GM23338 (cell line): Measurements from ENCODE around the gene TSPAN3.

Experiments
- CREB1 ChIP-seq: fragments of 250-450 bp; sonication (Bioruptor Pico); IDR thresholded peaks from 2 replicates; pipeline ENCODE4 v1.5.0; 2020; ENCODE audit warnings: low read depth, mild to moderate bottlenecking, moderate library complexity
- EZH2 ChIP-seq: fragments of 200-600 bp; sonication (generic); IDR thresholded peaks from one replicate; pipeline ENCODE4 v1.8.0; 2017; ENCODE audit warnings: antibody characterized with exemption, mild to moderate bottlenecking, low read depth; ENCODE audit not compliant: unreplicated experiment
- EZH2phosphoT487 ChIP-seq: fragments of 200-600 bp; sonication (generic); IDR thresholded peaks from one replicate; pipeline ENCODE4 v1.8.1; 2018; ENCODE audit warnings: antibody characterized with exemption; ENCODE audit not compliant: unreplicated experiment
- JUNB ChIP-seq: IDR thresholded peaks from one replicate; pipeline ENCODE4 v1.6.1; 2016; ENCODE audit warnings: antibody characterized with exemption; ENCODE audit not compliant: unreplicated experiment
- NANOG ChIP-seq: IDR thresholded peaks from 2 replicates; pipeline ENCODE4 v1.6.1; 2016; ENCODE audit warnings: antibody characterized with exemption, borderline replicate concordance
- POLR2AphosphoS5 ChIP-seq: IDR thresholded peaks from 2 replicates; pipeline ENCODE4 v1.6.1; 2016; ENCODE audit warnings: antibody characterized with exemption, low read depth
- STAT1 ChIP-seq: IDR thresholded peaks from one replicate; pipeline ENCODE4 v1.6.1; 2016; ENCODE audit warnings: antibody characterized with exemption; ENCODE audit not compliant: unreplicated experiment
- ZNF331 ChIP-seq: fragments of 250-450 bp; sonication (Bioruptor Pico); IDR thresholded peaks from 2 replicates; pipeline ENCODE4 v1.5.0; 2020; ENCODE audit warnings: low read depth, mild to moderate bottlenecking, moderate library complexity
- TF ChIP-seq, protein P1 (sequence below): IDR thresholded peaks from one replicate; pipeline ENCODE4 v1.6.1; 2018; ENCODE audit warnings: antibody characterized with exemption; ENCODE audit not compliant: unreplicated experiment
- TF ChIP-seq, protein P2 (sequence below), 2 experiments: fragments of 200-600 bp in 1 of 2; sonication (generic) in 1 of 2; conservative IDR thresholded peaks; 2 replicates each; pipeline versions ENCODE4 v1.5.1 to v1.6.1; 2016 to 2017; ENCODE audit warnings: antibody characterized with exemption in 2 of 2, low read depth in 2 of 2, mild to moderate bottlenecking in 2 of 2, moderate library complexity in 1 of 2
- TF ChIP-seq, protein P3 (sequence below): IDR thresholded peaks from 2 replicates; pipeline ENCODE4 v1.6.1; 2016; ENCODE audit warnings: antibody characterized with exemption

DNA sequence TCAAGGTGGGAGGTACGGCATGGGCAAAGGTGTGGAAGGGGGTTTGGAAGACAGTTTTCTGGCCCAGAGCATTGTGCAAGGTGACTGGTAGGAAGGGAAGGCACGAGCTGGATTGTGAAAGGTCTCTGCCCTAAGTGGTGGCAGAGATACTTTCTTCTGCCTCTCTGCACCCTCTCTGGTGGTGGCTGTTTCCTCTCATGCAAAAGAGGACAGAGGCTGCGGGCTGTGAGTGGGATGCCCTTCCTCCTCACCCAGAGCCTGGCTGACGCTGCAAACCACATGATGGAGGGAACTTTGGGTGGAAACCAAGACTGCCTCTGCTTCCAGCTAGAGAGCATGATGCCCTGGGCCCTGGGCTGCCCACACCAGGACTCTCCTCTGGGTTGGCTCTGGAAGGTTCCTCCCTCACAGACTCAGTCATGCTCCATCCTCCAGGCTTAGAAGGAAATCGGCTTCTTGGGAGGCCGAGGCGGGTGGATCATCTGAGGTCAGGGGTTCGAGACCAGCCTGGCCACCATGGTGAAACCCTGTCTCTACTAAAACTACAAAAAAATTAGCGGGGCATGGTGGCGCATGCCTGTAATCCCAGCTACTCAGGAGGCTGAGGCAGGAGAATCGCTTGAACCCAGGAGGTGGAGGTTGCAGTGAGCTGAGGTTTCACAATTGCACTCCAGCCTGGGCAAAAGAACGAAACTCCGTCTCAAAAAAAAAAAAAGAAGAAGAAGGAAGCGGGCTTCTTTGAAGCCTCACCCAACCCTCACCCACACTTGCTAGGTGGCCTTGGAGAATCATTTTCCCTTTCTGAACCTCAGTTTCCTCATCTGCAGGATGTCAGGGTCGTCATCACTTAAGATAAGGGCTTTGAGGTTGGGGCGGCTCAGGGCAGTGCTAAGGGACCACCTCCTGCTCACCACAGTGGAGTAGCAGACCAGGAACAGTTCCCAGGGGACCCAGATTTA is 67.7 kb downstream of the TSPAN3 start:
- TF ChIP-seq, protein P1, sequence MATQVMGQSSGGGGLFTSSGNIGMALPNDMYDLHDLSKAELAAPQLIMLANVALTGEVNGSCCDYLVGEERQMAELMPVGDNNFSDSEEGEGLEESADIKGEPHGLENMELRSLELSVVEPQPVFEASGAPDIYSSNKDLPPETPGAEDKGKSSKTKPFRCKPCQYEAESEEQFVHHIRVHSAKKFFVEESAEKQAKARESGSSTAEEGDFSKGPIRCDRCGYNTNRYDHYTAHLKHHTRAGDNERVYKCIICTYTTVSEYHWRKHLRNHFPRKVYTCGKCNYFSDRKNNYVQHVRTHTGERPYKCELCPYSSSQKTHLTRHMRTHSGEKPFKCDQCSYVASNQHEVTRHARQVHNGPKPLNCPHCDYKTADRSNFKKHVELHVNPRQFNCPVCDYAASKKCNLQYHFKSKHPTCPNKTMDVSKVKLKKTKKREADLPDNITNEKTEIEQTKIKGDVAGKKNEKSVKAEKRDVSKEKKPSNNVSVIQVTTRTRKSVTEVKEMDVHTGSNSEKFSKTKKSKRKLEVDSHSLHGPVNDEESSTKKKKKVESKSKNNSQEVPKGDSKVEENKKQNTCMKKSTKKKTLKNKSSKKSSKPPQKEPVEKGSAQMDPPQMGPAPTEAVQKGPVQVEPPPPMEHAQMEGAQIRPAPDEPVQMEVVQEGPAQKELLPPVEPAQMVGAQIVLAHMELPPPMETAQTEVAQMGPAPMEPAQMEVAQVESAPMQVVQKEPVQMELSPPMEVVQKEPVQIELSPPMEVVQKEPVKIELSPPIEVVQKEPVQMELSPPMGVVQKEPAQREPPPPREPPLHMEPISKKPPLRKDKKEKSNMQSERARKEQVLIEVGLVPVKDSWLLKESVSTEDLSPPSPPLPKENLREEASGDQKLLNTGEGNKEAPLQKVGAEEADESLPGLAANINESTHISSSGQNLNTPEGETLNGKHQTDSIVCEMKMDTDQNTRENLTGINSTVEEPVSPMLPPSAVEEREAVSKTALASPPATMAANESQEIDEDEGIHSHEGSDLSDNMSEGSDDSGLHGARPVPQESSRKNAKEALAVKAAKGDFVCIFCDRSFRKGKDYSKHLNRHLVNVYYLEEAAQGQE, result no peak
- TF ChIP-seq, protein P2, sequence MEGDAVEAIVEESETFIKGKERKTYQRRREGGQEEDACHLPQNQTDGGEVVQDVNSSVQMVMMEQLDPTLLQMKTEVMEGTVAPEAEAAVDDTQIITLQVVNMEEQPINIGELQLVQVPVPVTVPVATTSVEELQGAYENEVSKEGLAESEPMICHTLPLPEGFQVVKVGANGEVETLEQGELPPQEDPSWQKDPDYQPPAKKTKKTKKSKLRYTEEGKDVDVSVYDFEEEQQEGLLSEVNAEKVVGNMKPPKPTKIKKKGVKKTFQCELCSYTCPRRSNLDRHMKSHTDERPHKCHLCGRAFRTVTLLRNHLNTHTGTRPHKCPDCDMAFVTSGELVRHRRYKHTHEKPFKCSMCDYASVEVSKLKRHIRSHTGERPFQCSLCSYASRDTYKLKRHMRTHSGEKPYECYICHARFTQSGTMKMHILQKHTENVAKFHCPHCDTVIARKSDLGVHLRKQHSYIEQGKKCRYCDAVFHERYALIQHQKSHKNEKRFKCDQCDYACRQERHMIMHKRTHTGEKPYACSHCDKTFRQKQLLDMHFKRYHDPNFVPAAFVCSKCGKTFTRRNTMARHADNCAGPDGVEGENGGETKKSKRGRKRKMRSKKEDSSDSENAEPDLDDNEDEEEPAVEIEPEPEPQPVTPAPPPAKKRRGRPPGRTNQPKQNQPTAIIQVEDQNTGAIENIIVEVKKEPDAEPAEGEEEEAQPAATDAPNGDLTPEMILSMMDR (conservative IDR thresholded peaks at IDR 0.05; ENCODE audit: low read depth in 2 of 2), result no peak
- TF ChIP-seq NANOG, result no peak
- TF ChIP-seq EZH2phosphoT487, result no peak
- no peak for TF ChIP-seq STAT1
- no peak for TF ChIP-seq EZH2
- TF ChIP-seq CREB1, result no peak
- no peak for TF ChIP-seq JUNB
- no peak for TF ChIP-seq POLR2AphosphoS5
- no peak for TF ChIP-seq ZNF331 (CRISPR knock-in tag)
- TF ChIP-seq, protein P3, sequence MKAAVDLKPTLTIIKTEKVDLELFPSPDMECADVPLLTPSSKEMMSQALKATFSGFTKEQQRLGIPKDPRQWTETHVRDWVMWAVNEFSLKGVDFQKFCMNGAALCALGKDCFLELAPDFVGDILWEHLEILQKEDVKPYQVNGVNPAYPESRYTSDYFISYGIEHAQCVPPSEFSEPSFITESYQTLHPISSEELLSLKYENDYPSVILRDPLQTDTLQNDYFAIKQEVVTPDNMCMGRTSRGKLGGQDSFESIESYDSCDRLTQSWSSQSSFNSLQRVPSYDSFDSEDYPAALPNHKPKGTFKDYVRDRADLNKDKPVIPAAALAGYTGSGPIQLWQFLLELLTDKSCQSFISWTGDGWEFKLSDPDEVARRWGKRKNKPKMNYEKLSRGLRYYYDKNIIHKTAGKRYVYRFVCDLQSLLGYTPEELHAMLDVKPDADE, result no peak
